PFSK-1 (cell line): ENCODE measurements around the gene IFNA4.
"Not testable (repeated sequence)": the region's sequence is repeated elsewhere in the genome, so short reads cannot be mapped to it uniquely, and the experiment has no call there.

Experiments used
- POLR2AphosphoS5 ChIP-seq: IDR thresholded peaks from 2 replicates; pipeline ENCODE4 v1.6.1; 2012; ENCODE audit warnings: low read depth, mild to moderate bottlenecking, control low read depth, low read length, moderate library complexity
- REST ChIP-seq, 2 experiments: IDR thresholded peaks; 2 replicates each; pipeline versions ENCODE4 v1.6.1 to v1.8.0; 2011 to 2012; ENCODE audit warnings: low read depth in 2 of 2, low read length in 2 of 2, control low read depth in 1 of 2, inconsistent platforms in 1 of 2, mild to moderate bottlenecking in 1 of 2, moderate library complexity in 1 of 2; ENCODE audit not compliant: insufficient read depth in 1 of 2
- SIN3A ChIP-seq: IDR thresholded peaks from 2 replicates; pipeline ENCODE4 v1.6.1; 2012; ENCODE audit warnings: mild to moderate bottlenecking, low read length, moderate library complexity, borderline replicate concordance; ENCODE audit not compliant: insufficient read depth
- TAF1 ChIP-seq: IDR thresholded peaks from 2 replicates; pipeline ENCODE4 v1.6.1; 2012; ENCODE audit warnings: low read length, control low read depth, borderline replicate concordance; ENCODE audit not compliant: insufficient read depth

- TF ChIP-seq REST (IDR thresholded peaks at IDR 0.05; ENCODE audit: insufficient read depth in 1 of 2, low read depth in 2 of 2, low read length in 2 of 2); POLR2AphosphoS5; TAF1; SIN3A: not testable (repeated sequence)
These were observed 19.7 kb upstream of the IFNA4 start, which contains the start of gene IFNA10 for GRCh38 chr9:21207043-21207442.
